CD4-positive, alpha-beta T cell treated with Interleukin-21 for 1 hour (primary cell): ENCODE data around the gene ARHGAP11A.

Experiments used
- DNase-seq: peaks from one replicate; pipeline ENCODE4 v3.0.0-alpha.2; 2020

ARHGAP11A gene

GRCh38 chr15:32657198-32657883 is 42.0 kb downstream of the ARHGAP11A start:
- DNase-seq, result peak; percentile 37

GRCh38 chr15:32657941-32658340 is 42.6 kb downstream of the ARHGAP11A start:
- DNase-seq, result no peak

- no peak for DNase-seq
Measured at GRCh38 chr15:32659340-32660155, 44.2 kb downstream of the ARHGAP11A start.

- no peak for DNase-seq
Measured at GRCh38 chr15:32663671-32664070, 48.4 kb downstream of the ARHGAP11A start.

GRCh38 chr15:32664796-32665195 is 49.5 kb downstream of the ARHGAP11A start:
- DNase-seq, result no peak

- no peak for DNase-seq
Measured at GRCh38 chr15:32667321-32667720, 52.0 kb downstream of the ARHGAP11A start.

GRCh38 chr15:32668942-32669341 is 53.6 kb downstream of the ARHGAP11A start:
- DNase-seq, result no peak

GRCh38 chr15:32669896-32670611 is 54.8 kb downstream of the ARHGAP11A start:
- DNase-seq, result no peak

- DNase-seq, result no peak
Measured at GRCh38 chr15:32670623-32671022, 55.3 kb downstream of the ARHGAP11A start.

GRCh38 chr15:32671339-32672325 is 56.3 kb downstream of the ARHGAP11A start:
- DNase-seq, result no peak

- no peak for DNase-seq
Measured at GRCh38 chr15:32674681-32675080, 59.4 kb downstream of the ARHGAP11A start.

- DNase-seq, result no peak
Measured at GRCh38 chr15:32675466-32675865, 60.2 kb downstream of the ARHGAP11A start.

GRCh38 chr15:32676169-32676568 is 60.9 kb downstream of the ARHGAP11A start:
- no peak for DNase-seq

- DNase-seq, result no peak
Measured at GRCh38 chr15:32677238-32677750, 62.0 kb downstream of the ARHGAP11A start.

GRCh38 chr15:32679298-32679690 is 64.0 kb downstream of the ARHGAP11A start:
- no peak for DNase-seq

GRCh38 chr15:32682569-32682968 is 67.3 kb downstream of the ARHGAP11A start:
- no peak for DNase-seq

- no peak for DNase-seq
Measured at GRCh38 chr15:32682977-32683630, 67.8 kb downstream of the ARHGAP11A start.

- DNase-seq, result no peak
Measured at GRCh38 chr15:32683906-32684584, 68.7 kb downstream of the ARHGAP11A start.

GRCh38 chr15:32685576-32685975 is 70.3 kb downstream of the ARHGAP11A start:
- DNase-seq, result no peak

GRCh38 chr15:32687556-32687955 is 72.3 kb downstream of the ARHGAP11A start:
- no peak for DNase-seq

GRCh38 chr15:32688151-32688639 is 72.9 kb downstream of the ARHGAP11A start:
- DNase-seq, result no peak
